OCI-LY3 (cell line): ENCODE data around the gene FMNL2.

Experiments used
- EZH2phosphoT487 ChIP-seq: fragments of 200-600 bp; shearing (Covaris generic); IDR thresholded peaks from 2 replicates; pipeline ENCODE4 v1.6.1; 2018; ENCODE audit warnings: antibody characterized with exemption, mixed run types, low read depth
- TF ChIP-seq, protein P1 (sequence below): fragments of 200-600, 300-600 bp; sonication (generic); IDR thresholded peaks from 2 replicates; pipeline ENCODE4 v1.5.1; 2014; ENCODE audit warnings: antibody characterized with exemption, low read length, low read depth

DNA sequence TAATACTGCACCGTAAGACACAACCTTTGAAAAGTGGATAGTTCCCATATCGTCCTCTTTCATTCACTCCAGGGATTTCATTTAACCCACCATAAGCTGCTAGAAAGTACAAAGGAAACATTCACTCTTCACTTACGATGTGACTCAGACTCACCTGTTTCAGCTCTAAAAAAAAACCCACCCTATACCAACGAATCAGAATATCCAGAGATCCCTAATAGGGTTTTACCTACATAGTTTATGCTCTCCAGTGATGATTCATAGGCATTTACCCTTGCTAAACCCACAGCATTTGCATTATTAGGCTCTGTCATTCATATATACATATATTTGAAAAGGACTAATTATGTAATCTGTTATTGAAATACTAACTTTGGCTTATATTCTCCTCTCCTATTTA lies 322.1 kb downstream of the FMNL2 start:
- TF ChIP-seq, protein P1, sequence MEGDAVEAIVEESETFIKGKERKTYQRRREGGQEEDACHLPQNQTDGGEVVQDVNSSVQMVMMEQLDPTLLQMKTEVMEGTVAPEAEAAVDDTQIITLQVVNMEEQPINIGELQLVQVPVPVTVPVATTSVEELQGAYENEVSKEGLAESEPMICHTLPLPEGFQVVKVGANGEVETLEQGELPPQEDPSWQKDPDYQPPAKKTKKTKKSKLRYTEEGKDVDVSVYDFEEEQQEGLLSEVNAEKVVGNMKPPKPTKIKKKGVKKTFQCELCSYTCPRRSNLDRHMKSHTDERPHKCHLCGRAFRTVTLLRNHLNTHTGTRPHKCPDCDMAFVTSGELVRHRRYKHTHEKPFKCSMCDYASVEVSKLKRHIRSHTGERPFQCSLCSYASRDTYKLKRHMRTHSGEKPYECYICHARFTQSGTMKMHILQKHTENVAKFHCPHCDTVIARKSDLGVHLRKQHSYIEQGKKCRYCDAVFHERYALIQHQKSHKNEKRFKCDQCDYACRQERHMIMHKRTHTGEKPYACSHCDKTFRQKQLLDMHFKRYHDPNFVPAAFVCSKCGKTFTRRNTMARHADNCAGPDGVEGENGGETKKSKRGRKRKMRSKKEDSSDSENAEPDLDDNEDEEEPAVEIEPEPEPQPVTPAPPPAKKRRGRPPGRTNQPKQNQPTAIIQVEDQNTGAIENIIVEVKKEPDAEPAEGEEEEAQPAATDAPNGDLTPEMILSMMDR = no peak
- no peak for TF ChIP-seq EZH2phosphoT487
